HEK293T (cell line): ENCODE data around the gene PALS2.

Experiments
- CTCF ChIA-PET: fragments of 350-600 bp; formaldehyde crosslinking; extraction: SDS; loops from one replicate; lab custom pipeline; 2021; ENCODE audit warnings: antibody characterized with exemption, inconsistent platforms; lab: Yijun Ruan, JAX
- POLR2A ChIA-PET: fragments of 350-600 bp; formaldehyde crosslinking; extraction: SDS; loops from one replicate; lab custom pipeline; 2020; ENCODE audit warnings: antibody characterized with exemption, inconsistent platforms; lab: Yijun Ruan, JAX
- DNase-seq: peaks from one replicate; pipeline ENCODE4 v3.0.0; 2012; ENCODE audit warnings: mixed read lengths; ENCODE audit errors: extremely low spot score
- ARNT ChIP-seq: fragments of 450-650 bp; IDR thresholded peaks from 2 replicates; pipeline ENCODE4 v1.6.1; 2017; ENCODE audit warnings: mild to moderate bottlenecking
- BHLHE40 ChIP-seq: fragments of 450-650 bp; IDR thresholded peaks from 2 replicates; pipeline ENCODE4 v1.6.1; 2016; ENCODE audit warnings: mild to moderate bottlenecking, moderate library complexity, borderline replicate concordance
- CTBP1 ChIP-seq: fragments of 450-650 bp; IDR thresholded peaks from 2 replicates; pipeline ENCODE4 v1.6.1; 2016; ENCODE audit warnings: borderline replicate concordance
- ELF4 ChIP-seq: fragments of 450-650 bp; IDR thresholded peaks from 2 replicates; pipeline ENCODE4 v1.6.1; 2017; ENCODE audit warnings: antibody characterized with exemption
- FOXA1 ChIP-seq: fragments of 450-650 bp; IDR thresholded peaks from 2 replicates; pipeline ENCODE4 v1.6.1; 2016; ENCODE audit warnings: mild to moderate bottlenecking
- FOXK2 ChIP-seq: fragments of 450-650 bp; IDR thresholded peaks from 2 replicates; pipeline ENCODE4 v1.6.1; 2016; ENCODE audit warnings: mild to moderate bottlenecking
- FOXM1 ChIP-seq: fragments of 450-650 bp; IDR thresholded peaks from 2 replicates; pipeline ENCODE4 v1.6.1; 2017; ENCODE audit warnings: mild to moderate bottlenecking, borderline replicate concordance
- HDGF ChIP-seq: fragments of 450-650 bp; IDR thresholded peaks from 2 replicates; pipeline ENCODE4 v1.6.1; 2017; ENCODE audit warnings: antibody characterized with exemption, borderline replicate concordance
- L3MBTL2 ChIP-seq: fragments of 450-650 bp; conservative IDR thresholded peaks from 2 replicates; pipeline ENCODE4 v1.6.1; 2016; ENCODE audit warnings: mild to moderate bottlenecking
- LEF1 ChIP-seq: fragments of 450-650 bp; IDR thresholded peaks from 2 replicates; pipeline ENCODE4 v1.6.1; 2017; ENCODE audit warnings: mild to moderate bottlenecking, borderline replicate concordance
- NFRKB ChIP-seq: fragments of 450-650 bp; IDR thresholded peaks from 2 replicates; pipeline ENCODE4 v1.6.1; 2016; ENCODE audit warnings: mild to moderate bottlenecking, moderate library complexity
- PKNOX1 ChIP-seq: fragments of 450-650 bp; IDR thresholded peaks from 2 replicates; pipeline ENCODE4 v1.6.1; 2016
- SP1 ChIP-seq: fragments of 450-650 bp; IDR thresholded peaks from 2 replicates; pipeline ENCODE4 v1.6.1; 2017
- SUZ12 ChIP-seq: fragments of 450-650 bp; IDR thresholded peaks from 2 replicates; pipeline ENCODE4 v1.6.1; 2016; ENCODE audit warnings: mild to moderate bottlenecking
- TARDBP ChIP-seq: fragments of 450-650 bp; IDR thresholded peaks from 2 replicates; pipeline ENCODE4 v1.6.1; 2016
- ZNF384 ChIP-seq: fragments of 450-650 bp; IDR thresholded peaks from 2 replicates; pipeline ENCODE4 v1.6.1; 2016

Gene PALS2

GRCh38 chr7:24609570-24609969, 36.3 kb downstream of the PALS2 start:
- DNase-seq = no peak
- ChIA-PET POLR2A (no interaction called here), CTCF (no interaction called here)
- TF ChIP-seq FOXK2 = no peak

- ChIA-PET POLR2A (no interaction called here), CTCF (interaction anchor here (0.6 kb wide), 1 partner anchor 24 kb away, joined by 3 read pairs; no protein-coding TSS in a partner anchor)
- TF ChIP-seq PKNOX1 (no peak), FOXM1 (no peak), L3MBTL2 (no peak), NFRKB (no peak)
- DNase-seq = no peak
Observed at GRCh38 chr7:24611130-24611529, 37.9 kb downstream of the PALS2 start.

GRCh38 chr7:24617957-24618616, 44.8 kb downstream of the PALS2 start:
- DNase-seq = no peak
- TF ChIP-seq SP1 = no peak
- no peak for TF ChIP-seq TARDBP
- no peak for TF ChIP-seq NFRKB
- CTCF ChIA-PET = no interaction called here
- POLR2A ChIA-PET = no interaction called here

- CTCF ChIA-PET = no interaction called here
Observed at GRCh38 chr7:24619978-24620377, 46.7 kb downstream of the PALS2 start.

GRCh38 chr7:24622646-24623182, 49.5 kb downstream of the PALS2 start:
- CTCF ChIA-PET = no interaction called here
- no peak for DNase-seq
- TF ChIP-seq BHLHE40 (no peak), L3MBTL2 (no peak), PKNOX1 (no peak), TARDBP (no peak), CTBP1 (no peak), LEF1 (no peak), SP1 (no peak), FOXA1 (no peak), FOXM1 (no peak), FOXK2 (no peak), NFRKB (no peak), HDGF (no peak), ARNT (no peak), ZNF384 (no peak), SUZ12 (no peak)
- POLR2A ChIA-PET = no interaction called here

More at GRCh38 chr7:24619978-24620377, 46.7 kb downstream of the PALS2 start:
- TF ChIP-seq SUZ12 = no peak
- TF ChIP-seq SP1 = no peak
- TF ChIP-seq PKNOX1 = no peak
- no peak for TF ChIP-seq TARDBP
- TF ChIP-seq ZNF384 = no peak
- no peak for TF ChIP-seq ELF4
- no peak for TF ChIP-seq BHLHE40
- TF ChIP-seq LEF1 = no peak
- TF ChIP-seq HDGF = no peak
- TF ChIP-seq FOXK2 = no peak
- TF ChIP-seq CTBP1 = no peak
- TF ChIP-seq NFRKB = no peak
- no peak for DNase-seq
- POLR2A ChIA-PET = no interaction called here
